ENCODE measurements around the gene ANKRD9. TPM values are rescaled to one million over a fixed set of nuclear protein-coding genes. Genes with fewer than 3 reads are reported as not detected.

ANKRD9 gene
- total and polyA plus RNA-seq, 2 of the 13 experiments (the other 11 are each of a cell fraction or from before 2014, with no cell fraction given): 10.0 to 15.0 TPM

- TF ChIP-seq SIN3B (IDR thresholded peaks at IDR 0.05; ENCODE audit: low read length) (no peak), ZNF44 (CRISPR knock-in tag; IDR thresholded peaks at IDR 0.05) (0 out of 2 replicates have a peak, but pooled peaks have one; percentile 83), TSC22D2 (CRISPR knock-in tag; IDR thresholded peaks at IDR 0.05; ENCODE audit: borderline replicate concordance) (no peak), ZNF430 (CRISPR knock-in tag; IDR thresholded peaks at IDR 0.05) (peak; percentile 84), ZNF775 (CRISPR knock-in tag; IDR thresholded peaks at IDR 0.05; ENCODE audit: borderline replicate concordance) (no peak), YY1 (IDR thresholded peaks at IDR 0.05; ENCODE audit: insufficient read depth, insufficient replicate concordance, low read depth, low read length) (peak; percentile 64), GPN1 (CRISPR knock-in tag; IDR thresholded peaks at IDR 0.05; ENCODE audit: borderline replicate concordance) (no peak), ZNF761 (CRISPR knock-in tag; conservative IDR thresholded peaks at IDR 0.05) (no peak), HCFC1 (IDR thresholded peaks at IDR 0.05; ENCODE audit: low read depth, low read length) (no peak), CEBPG (CRISPR knock-in tag; IDR thresholded peaks at IDR 0.05) (peak; percentile 29; the same call in 1 of the 2 replicates), ZNF484 (CRISPR knock-in tag; IDR thresholded peaks at IDR 0.05; ENCODE audit: borderline replicate concordance, low read depth) (no peak), HNRNPLL (IDR thresholded peaks at IDR 0.05; ENCODE audit: low read depth, low read length, poor library complexity, severe bottlenecking) (peak; percentile 52), CEBPB (IDR thresholded peaks at IDR 0.05; ENCODE audit: borderline replicate concordance, low read depth, low read length) (peak; percentile 44; the same call in 1 of the 2 replicates), MYPOP (CRISPR knock-in tag; IDR thresholded peaks at IDR 0.05) (peak; percentile 59; the same call in 1 of the 2 replicates), EHMT2 (IDR thresholded peaks at IDR 0.05; ENCODE audit: borderline replicate concordance, low read depth, low read length) (no peak), TARDBP (CRISPR knock-in tag; IDR thresholded peaks at IDR 0.05) (peak; percentile 51; the same call in 1 of the 2 replicates), PHB2 (IDR thresholded peaks at IDR 0.05; ENCODE audit: partially characterized antibody) (no peak), SRF (IDR thresholded peaks at IDR 0.05; ENCODE audit: low read depth, low read length) (no peak), MEIS2 (CRISPR knock-in tag; IDR thresholded peaks at IDR 0.05) (no peak), GABPA (IDR thresholded peaks at IDR 0.05; ENCODE audit: low read depth, low read length) (no peak), GABPA (CRISPR knock-in tag; IDR thresholded peaks at IDR 0.05; ENCODE audit: low read depth) (no peak), ZNF704 (CRISPR knock-in tag; IDR thresholded peaks at IDR 0.05; ENCODE audit: borderline replicate concordance) (no peak), ZNF770 (CRISPR knock-in tag; IDR thresholded peaks at IDR 0.05) (no peak), CERS6 (CRISPR knock-in tag; IDR thresholded peaks at IDR 0.05) (no peak), ZNF451 (CRISPR knock-in tag; IDR thresholded peaks at IDR 0.05) (no peak), JUND (CRISPR knock-in tag; IDR thresholded peaks at IDR 0.05) (no peak)
These were observed at the start of gene ANKRD9 (continued) for GRCh38 chr14:102509746-102510615.
